SU-DHL-6 (cell line): ENCODE results near the gene STRIT1.

Experiments used
- H2AFZ ChIP-seq: fragments of 200-600 bp; sonication (generic); 2 replicates; pipeline ENCODE4 v1.6.1; 2014; ENCODE audit warnings: low read depth, mild to moderate bottlenecking, moderate library complexity, mixed read lengths, antibody characterized with exemption, low read length; ENCODE audit not compliant: severe bottlenecking
- H3F3A ChIP-seq: fragments of 200-600 bp; shearing (Covaris generic); 2 replicates; pipeline ENCODE4 v1.6.0; 2016; ENCODE audit warnings: antibody characterized with exemption, mild to moderate bottlenecking; ENCODE audit not compliant: insufficient read depth
- H3K27ac ChIP-seq: fragments of 200-600 bp; sonication (generic); 2 replicates; pipeline ENCODE4 v1.5.1; 2016; ENCODE audit warnings: low read depth, mild to moderate bottlenecking, low read length, moderate library complexity, mixed read lengths
- H3K27me3 ChIP-seq: fragments of 200-600 bp; sonication (generic), shearing (Covaris generic); 2 replicates; pipeline ENCODE4 v1.6.0; 2014; ENCODE audit warnings: mild to moderate bottlenecking, low read length
- H3K36me3 ChIP-seq: fragments of 200-600 bp; sonication (generic); 2 replicates; pipeline ENCODE4 v1.6.1; 2014; ENCODE audit warnings: mild to moderate bottlenecking, low read length, mixed read lengths
- H3K4me2 ChIP-seq: fragments of 300-600, 200-600 bp; shearing (Covaris generic), sonication (generic); 2 replicates; pipeline ENCODE4 v1.6.0; 2014; ENCODE audit warnings: low read length, low read depth, mild to moderate bottlenecking; ENCODE audit not compliant: poor library complexity, severe bottlenecking
- H3K4me3 ChIP-seq: fragments of 200-600 bp; sonication (generic); 2 replicates; pipeline ENCODE4 v1.5.1; 2014; ENCODE audit warnings: antibody characterized with exemption, low read length, mild to moderate bottlenecking, mixed read lengths; ENCODE audit not compliant: insufficient read depth, poor library complexity, severe bottlenecking
- H3K79me2 ChIP-seq: fragments of 200-600 bp; sonication (generic); 2 replicates; pipeline ENCODE4 v1.6.1; 2014; ENCODE audit warnings: mild to moderate bottlenecking, low read length, moderate library complexity; ENCODE audit not compliant: insufficient read depth
- H3K9ac ChIP-seq: fragments of 200-600 bp; sonication (generic); 2 replicates; pipeline ENCODE4 v1.7.0; 2014; ENCODE audit warnings: mild to moderate bottlenecking, low read length
- H3K9me2 ChIP-seq: fragments of 200-600 bp; sonication (generic); replicated peaks from 2 replicates; pipeline ENCODE4 v1.6.1; 2014; ENCODE audit warnings: low read length; ENCODE audit not compliant: insufficient read depth
- H3K9me3 ChIP-seq: fragments of 200-600 bp; sonication (generic); 2 replicates; pipeline ENCODE4 v1.6.1; 2014; ENCODE audit warnings: low read length, mixed read lengths; ENCODE audit not compliant: insufficient read depth
- H4K20me1 ChIP-seq: fragments of 200-600 bp; sonication (generic); 2 replicates; pipeline ENCODE4 v1.6.1; 2014; ENCODE audit warnings: low read depth, mild to moderate bottlenecking, antibody characterized with exemption, low read length, moderate library complexity, mixed read lengths
- EZH2phosphoT487 ChIP-seq: fragments of 200-600 bp; sonication (generic), shearing (Covaris generic); conservative IDR thresholded peaks from 2 replicates; pipeline ENCODE4 v1.6.1; 2018; ENCODE audit warnings: mild to moderate bottlenecking, antibody characterized with exemption, low read length, moderate library complexity, mixed read lengths
- TF ChIP-seq, protein P1 (sequence below): fragments of 200-600 bp; sonication (generic); IDR thresholded peaks from one replicate; pipeline ENCODE4 v1.5.1; 2017; ENCODE audit warnings: antibody characterized with exemption, mild to moderate bottlenecking, low read length, moderate library complexity; ENCODE audit not compliant: insufficient read depth, poor library complexity, severe bottlenecking

The STRIT1 gene

GRCh38 chr3:155297100-155297499 lies 3.6 kb upstream of the STRIT1 start:
- no peaks in the 10 kb centered on the region for H3K9me3 ChIP-seq
- H3K79me2 ChIP-seq = no peaks in the 10 kb centered on the region
- no peaks in the 10 kb centered on the region for H3K27me3 ChIP-seq
- 0 out of 2 replicates have a peak, but pooled peaks cover 2% of the 10 kb centered on the region for H3K36me3 ChIP-seq
- H4K20me1 ChIP-seq = no peaks in the 10 kb centered on the region
- H3F3A ChIP-seq = no peaks in the 10 kb centered on the region
- H3K9ac ChIP-seq = no peak overlapping the region
- H2AFZ ChIP-seq = no peak overlapping the region
- H3K27ac ChIP-seq = no peak overlapping the region
- TF ChIP-seq, protein P1, sequence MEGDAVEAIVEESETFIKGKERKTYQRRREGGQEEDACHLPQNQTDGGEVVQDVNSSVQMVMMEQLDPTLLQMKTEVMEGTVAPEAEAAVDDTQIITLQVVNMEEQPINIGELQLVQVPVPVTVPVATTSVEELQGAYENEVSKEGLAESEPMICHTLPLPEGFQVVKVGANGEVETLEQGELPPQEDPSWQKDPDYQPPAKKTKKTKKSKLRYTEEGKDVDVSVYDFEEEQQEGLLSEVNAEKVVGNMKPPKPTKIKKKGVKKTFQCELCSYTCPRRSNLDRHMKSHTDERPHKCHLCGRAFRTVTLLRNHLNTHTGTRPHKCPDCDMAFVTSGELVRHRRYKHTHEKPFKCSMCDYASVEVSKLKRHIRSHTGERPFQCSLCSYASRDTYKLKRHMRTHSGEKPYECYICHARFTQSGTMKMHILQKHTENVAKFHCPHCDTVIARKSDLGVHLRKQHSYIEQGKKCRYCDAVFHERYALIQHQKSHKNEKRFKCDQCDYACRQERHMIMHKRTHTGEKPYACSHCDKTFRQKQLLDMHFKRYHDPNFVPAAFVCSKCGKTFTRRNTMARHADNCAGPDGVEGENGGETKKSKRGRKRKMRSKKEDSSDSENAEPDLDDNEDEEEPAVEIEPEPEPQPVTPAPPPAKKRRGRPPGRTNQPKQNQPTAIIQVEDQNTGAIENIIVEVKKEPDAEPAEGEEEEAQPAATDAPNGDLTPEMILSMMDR = no peak
- TF ChIP-seq EZH2phosphoT487 = no peak
- H3K9me2 ChIP-seq = no peaks in the 10 kb centered on the region
- no peak overlapping the region for H3K4me2 ChIP-seq
- H3K4me3 ChIP-seq = no peak overlapping the region

- no peaks in the 10 kb centered on the region for H3F3A ChIP-seq
- H2AFZ ChIP-seq = no peak overlapping the region
Measured at GRCh38 chr3:155296413-155296812, 2.9 kb upstream of the STRIT1 start.

DNA sequence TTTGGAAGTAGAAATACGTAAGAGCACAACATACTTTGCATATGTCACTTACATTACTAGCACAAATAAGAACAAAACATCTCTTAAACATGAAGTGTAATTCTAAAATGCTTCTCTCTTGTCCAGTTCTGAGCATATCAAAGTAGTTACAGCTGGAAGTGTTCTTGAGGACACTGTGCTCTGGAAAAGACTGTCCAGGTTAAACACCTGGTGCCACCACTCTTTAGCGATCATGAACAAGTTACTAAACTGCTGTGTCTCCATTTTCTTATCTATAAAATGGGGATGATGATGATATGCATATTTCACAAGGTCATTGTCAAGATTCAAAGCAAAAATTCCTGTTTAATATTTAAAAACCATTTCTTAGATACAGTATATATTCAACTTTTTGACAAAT lies 790 bp downstream of the STRIT1 start:
- TF ChIP-seq EZH2phosphoT487 = no peak
- TF ChIP-seq, protein P1 = no peak
- H3K9ac ChIP-seq = no peak overlapping the region
- H3F3A ChIP-seq = no peaks in the 10 kb centered on the region
- H3K4me3 ChIP-seq = no peak overlapping the region
- H3K9me3 ChIP-seq = no peaks in the 10 kb centered on the region
- H4K20me1 ChIP-seq = no peaks in the 10 kb centered on the region
- H3K27me3 ChIP-seq = no peaks in the 10 kb centered on the region
- no peak overlapping the region for H3K27ac ChIP-seq
- no peak overlapping the region for H3K4me2 ChIP-seq
- H3K36me3 ChIP-seq = no peaks in the 10 kb centered on the region
- no peaks in the 10 kb centered on the region for H3K9me2 ChIP-seq
- H3K79me2 ChIP-seq = no peaks in the 10 kb centered on the region
- no peak overlapping the region for H2AFZ ChIP-seq

More at GRCh38 chr3:155296413-155296812, 2.9 kb upstream of the STRIT1 start:
- Histone ChIP-seq H3K27ac (no peak overlapping the region), H3K9ac (no peak overlapping the region), H3K4me3 (no peak overlapping the region), H3K27me3 (no peaks in the 10 kb centered on the region), H3K4me2 (no peak overlapping the region), H3K36me3 (0 out of 2 replicates have a peak, but pooled peaks cover 2% of the 10 kb centered on the region), H3K9me3 (no peaks in the 10 kb centered on the region), H3K79me2 (no peaks in the 10 kb centered on the region), H4K20me1 (no peaks in the 10 kb centered on the region), H3K9me2 (no peaks in the 10 kb centered on the region)
- TF ChIP-seq EZH2phosphoT487 = no peak
- TF ChIP-seq, protein P1 = no peak
